GM10266 (cell line): ENCODE results near the gene TNS3.
"Not testable (repeated sequence)": the region's sequence is repeated elsewhere in the genome, so short reads cannot be mapped to it uniquely, and the experiment has no call there.

Experiments
- DNase-seq: peaks from one replicate; pipeline ENCODE4 v3.0.0; 2012; ENCODE audit errors: extremely low spot score
- CTCF ChIP-seq: IDR thresholded peaks from 2 replicates; pipeline ENCODE4 v1.5.1; 2012; ENCODE audit warnings: mild to moderate bottlenecking, low read depth; ENCODE audit not compliant: control insufficient read depth, insufficient read depth; ENCODE audit errors: missing control alignments

The TNS3 gene

DNA sequence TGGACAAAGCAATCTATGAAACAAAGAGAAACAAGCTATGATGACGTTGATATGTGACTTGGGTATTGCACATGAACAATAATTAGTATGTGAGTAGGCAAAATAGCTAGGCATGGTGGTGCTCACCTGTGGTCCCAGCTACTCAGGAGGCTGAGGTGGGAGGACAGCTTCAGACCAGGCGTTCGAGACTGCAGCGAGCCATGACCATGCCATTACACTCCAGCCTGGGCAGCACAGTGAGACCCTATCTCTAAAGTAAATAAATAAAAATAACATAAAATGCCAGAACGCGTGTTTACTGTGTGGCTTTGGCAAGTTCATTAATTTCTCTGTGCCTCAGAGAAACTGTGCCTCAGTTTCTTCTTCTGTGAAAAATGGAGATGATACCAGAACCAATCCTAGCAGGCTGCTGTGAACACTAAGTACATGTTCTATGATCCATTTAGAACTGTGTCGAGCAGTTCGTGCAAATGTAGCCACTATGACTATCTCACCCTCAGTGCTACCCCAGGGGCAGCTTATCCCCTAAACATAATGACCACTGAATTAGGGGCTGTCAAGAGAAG, 9.3 kb upstream of the TNS3 start:
- TF ChIP-seq CTCF, result no peak
- no peak for DNase-seq

GRCh38 chr7:47590215-47590614, 8.3 kb upstream of the TNS3 start:
- DNase-seq, result not testable (repeated sequence)

DNA sequence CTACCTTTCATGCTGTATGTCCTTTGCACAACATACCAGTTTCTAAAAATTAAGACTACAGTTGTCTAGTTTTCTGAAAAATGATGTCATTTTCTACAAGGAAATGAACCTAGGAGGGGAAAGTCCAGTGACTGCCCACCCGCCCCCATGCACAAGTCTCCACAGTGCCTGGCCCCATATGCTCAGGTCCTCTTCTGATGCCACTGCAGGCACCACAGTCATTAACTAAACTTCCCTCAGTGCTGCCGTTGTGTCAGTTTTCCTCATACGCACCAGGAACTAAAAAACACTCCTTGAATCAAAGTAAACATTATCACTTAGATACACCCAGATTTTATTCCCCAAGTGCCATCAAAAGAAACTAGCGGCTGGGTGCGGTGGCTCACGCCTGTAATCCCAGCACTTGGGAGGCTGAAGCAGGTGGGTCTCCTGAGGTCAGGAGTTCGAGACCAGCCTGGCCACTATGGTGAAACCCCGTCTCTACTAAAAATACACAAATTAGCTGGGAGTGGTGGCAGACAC, 6.9 kb upstream of the TNS3 start:
- DNase-seq, result peak; percentile 52

DNA sequence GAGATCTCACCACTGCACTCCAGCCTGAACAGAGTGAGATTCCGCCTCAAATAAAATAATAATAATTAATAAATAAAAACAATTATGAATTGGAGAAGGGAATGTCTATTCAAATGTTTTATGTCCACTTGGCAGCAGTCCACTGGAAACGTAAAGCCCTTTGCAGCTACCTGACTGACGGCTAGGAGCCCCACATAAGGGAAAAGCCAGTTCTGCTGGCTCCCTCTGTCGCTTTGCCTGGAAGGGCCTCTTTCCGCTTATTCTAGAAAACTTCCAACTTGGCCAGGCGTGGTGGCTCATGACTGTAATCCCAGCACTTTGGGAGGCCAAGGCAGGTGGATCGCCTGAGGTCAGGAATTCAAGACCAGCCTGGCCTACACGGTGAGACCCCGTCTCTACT, 6.1 kb upstream of the TNS3 start:
- TF ChIP-seq CTCF, result no peak
- DNase-seq, result no peak

More for the DNA sequence above, 6.9 kb upstream of the TNS3 start:
- TF ChIP-seq CTCF, result no peak

- TF ChIP-seq CTCF, result no peak
- no peak for DNase-seq
Observed at GRCh38 chr7:47587351-47587750, 5.4 kb upstream of the TNS3 start.

- no peak for TF ChIP-seq CTCF
- no peak for DNase-seq
Observed at GRCh38 chr7:47586925-47587324, 5.0 kb upstream of the TNS3 start.

DNA sequence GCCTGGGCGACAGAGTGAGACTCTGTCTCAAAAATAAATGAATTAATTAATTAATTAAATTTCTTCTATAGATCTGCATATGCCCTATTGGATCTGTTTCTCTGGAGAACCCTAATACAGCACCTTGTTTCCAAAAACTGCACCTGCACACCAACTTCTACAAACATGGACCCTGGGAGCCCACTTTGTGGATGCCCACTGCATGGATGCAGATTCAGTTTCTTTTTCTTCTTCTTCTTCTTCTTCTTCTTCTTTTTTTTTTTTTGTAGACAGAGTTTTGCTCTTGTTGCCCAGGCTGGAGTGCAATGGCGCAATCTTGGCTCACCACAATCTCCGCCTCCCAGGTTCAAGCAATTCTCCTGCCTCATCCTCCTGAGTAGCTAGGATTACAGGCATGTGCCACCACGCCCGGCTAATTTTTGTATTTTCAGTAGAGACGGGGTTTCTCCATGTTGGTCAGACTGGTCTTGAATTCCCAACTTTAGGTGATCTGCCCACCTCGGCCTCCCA, 4.3 kb upstream of the TNS3 start:
- not testable (repeated sequence) for DNase-seq

DNA sequence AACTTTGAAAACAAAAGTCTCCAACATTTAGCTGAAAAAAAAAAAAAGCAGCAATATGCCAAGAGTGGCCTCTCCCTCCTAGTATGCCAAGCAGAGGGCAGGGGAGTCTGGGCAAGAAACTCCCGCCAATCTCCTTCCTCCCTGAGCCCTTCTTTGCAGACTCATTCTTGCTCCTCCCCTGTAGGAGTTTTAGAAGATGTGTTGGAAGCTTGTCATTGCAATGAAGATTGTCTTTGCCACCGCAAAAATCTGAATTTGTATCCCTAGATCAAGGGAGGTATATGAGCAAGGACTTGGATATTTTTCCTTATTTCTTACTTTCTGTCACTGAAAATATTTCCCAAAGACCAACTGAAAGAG, 2.6 kb upstream of the TNS3 start:
- no peak for DNase-seq
- TF ChIP-seq CTCF, result no peak
